ENCODE results near the gene CLIP1. TPM values are rescaled to one million over a fixed set of nuclear protein-coding genes. Genes with fewer than 3 reads are reported as not detected.

CLIP1 gene
- polyA plus RNA-seq, 3 donors: 6.7 to 50.9 (median 12.9) TPM

GRCh38 chr12:122407208-122407607, 15.3 kb downstream of the CLIP1 start:
- Histone ChIP-seq H4K20me1 (ENCODE audit: insufficient read depth, low read length) (peaks cover 80% of the 10 kb centered on the region), H3K9ac (ENCODE audit: insufficient read depth, low read length, poor library complexity, severe bottlenecking) (no peak overlapping the region), H3K4me3 (replicated peaks in 1 of 3; ENCODE audit: low read depth in 2 of 3, low read length in 3 of 3) (no peak overlapping the region), H3K27ac (ENCODE audit: low read depth in 1 of 2, low read length in 2 of 2) (no peak overlapping the region), H3K36me3 (replicated peaks in 1 of 2; ENCODE audit: control insufficient read depth in 1 of 2, insufficient read depth in 2 of 2, low read length in 2 of 2) (peaks cover 3 to 11% of the 10 kb centered on the region in 2 donors), H3K27me3 (ENCODE audit: control insufficient read depth in 2 of 2, insufficient read depth in 2 of 2, low read length in 2 of 2) (no peaks in the 10 kb centered on the region), H3K79me2 (ENCODE audit: insufficient read depth, low read length) (peaks cover 91% of the 10 kb centered on the region), H3K9me3 (replicated peaks in 1 of 2; ENCODE audit: control insufficient read depth in 1 of 2, insufficient read depth in 1 of 2, low read length in 2 of 2) (no peaks in the 10 kb centered on the region), H2AFZ (ENCODE audit: insufficient read depth, low read depth, low read length, poor library complexity, severe bottlenecking) (no peak overlapping the region), H3K4me2 (replicated peaks; ENCODE audit: extremely low read depth, low read length, poor library complexity, severe bottlenecking) (no peak overlapping the region), H3K4me1 (ENCODE audit: control insufficient read depth in 1 of 2, insufficient read depth in 2 of 2, low read length in 2 of 2) (no peaks in the 10 kb centered on the region)
- peaks cover 0 to 2% (median 0%) of the 10 kb centered on the region in 3 donors for H3K27me3 Mint-ChIP-seq (ENCODE audit: low read depth in 3 of 3)
- peak overlapping the region in 1 of 7 donors; percentile 57 for H3K27ac Mint-ChIP-seq
- H3K4me1 Mint-ChIP-seq: peaks cover 8% of the 10 kb centered on the region
- intact Hi-C loops (cut with micrococcal nuclease): no loop called here
- peaks cover 20 to 29% of the 10 kb centered on the region in 2 donors for H3K36me3 Mint-ChIP-seq
- TF ChIP-seq, protein P1, sequence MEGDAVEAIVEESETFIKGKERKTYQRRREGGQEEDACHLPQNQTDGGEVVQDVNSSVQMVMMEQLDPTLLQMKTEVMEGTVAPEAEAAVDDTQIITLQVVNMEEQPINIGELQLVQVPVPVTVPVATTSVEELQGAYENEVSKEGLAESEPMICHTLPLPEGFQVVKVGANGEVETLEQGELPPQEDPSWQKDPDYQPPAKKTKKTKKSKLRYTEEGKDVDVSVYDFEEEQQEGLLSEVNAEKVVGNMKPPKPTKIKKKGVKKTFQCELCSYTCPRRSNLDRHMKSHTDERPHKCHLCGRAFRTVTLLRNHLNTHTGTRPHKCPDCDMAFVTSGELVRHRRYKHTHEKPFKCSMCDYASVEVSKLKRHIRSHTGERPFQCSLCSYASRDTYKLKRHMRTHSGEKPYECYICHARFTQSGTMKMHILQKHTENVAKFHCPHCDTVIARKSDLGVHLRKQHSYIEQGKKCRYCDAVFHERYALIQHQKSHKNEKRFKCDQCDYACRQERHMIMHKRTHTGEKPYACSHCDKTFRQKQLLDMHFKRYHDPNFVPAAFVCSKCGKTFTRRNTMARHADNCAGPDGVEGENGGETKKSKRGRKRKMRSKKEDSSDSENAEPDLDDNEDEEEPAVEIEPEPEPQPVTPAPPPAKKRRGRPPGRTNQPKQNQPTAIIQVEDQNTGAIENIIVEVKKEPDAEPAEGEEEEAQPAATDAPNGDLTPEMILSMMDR (IDR thresholded peaks at IDR 0.05): no peak
- DNase-seq: no peak
- H3K4me3 Mint-ChIP-seq: no peak overlapping the region
- no CpG with 5 or more reads among the region's 3 CpGs for WGBS (ENCODE audit: insufficient coverage)
- H3K9me3 Mint-ChIP-seq: peaks cover 0 to 6% (median 0%) of the 10 kb centered on the region in 7 donors

- Histone ChIP-seq H3K9me3 (replicated peaks in 1 of 2; ENCODE audit: control insufficient read depth in 1 of 2, insufficient read depth in 1 of 2, low read length in 2 of 2) (no peaks in the 10 kb centered on the region), H2AFZ (ENCODE audit: insufficient read depth, low read depth, low read length, poor library complexity, severe bottlenecking) (no peak overlapping the region), H3K79me2 (ENCODE audit: insufficient read depth, low read length) (peaks cover 91% of the 10 kb centered on the region), H3K27me3 (ENCODE audit: control insufficient read depth in 2 of 2, insufficient read depth in 2 of 2, low read length in 2 of 2) (no peaks in the 10 kb centered on the region), H3K9ac (ENCODE audit: insufficient read depth, low read length, poor library complexity, severe bottlenecking) (no peak overlapping the region), H3K36me3 (replicated peaks in 1 of 2; ENCODE audit: control insufficient read depth in 1 of 2, insufficient read depth in 2 of 2, low read length in 2 of 2) (peaks cover 3 to 11% of the 10 kb centered on the region in 2 donors), H3K4me2 (replicated peaks; ENCODE audit: extremely low read depth, low read length, poor library complexity, severe bottlenecking) (no peak overlapping the region), H3K27ac (ENCODE audit: low read depth in 1 of 2, low read length in 2 of 2) (no peak overlapping the region), H3K4me1 (ENCODE audit: control insufficient read depth in 1 of 2, insufficient read depth in 2 of 2, low read length in 2 of 2) (no peaks in the 10 kb centered on the region), H4K20me1 (ENCODE audit: insufficient read depth, low read length) (peaks cover 83% of the 10 kb centered on the region), H3K4me3 (replicated peaks in 1 of 3; ENCODE audit: low read depth in 2 of 3, low read length in 3 of 3) (no peak overlapping the region)
- peaks cover 8% of the 10 kb centered on the region for H3K4me1 Mint-ChIP-seq
- H3K36me3 Mint-ChIP-seq: peaks cover 20 to 29% of the 10 kb centered on the region in 2 donors
- intact Hi-C loops (cut with micrococcal nuclease): no loop called here
- H3K4me3 Mint-ChIP-seq: no peak overlapping the region
- H3K27ac Mint-ChIP-seq: peak overlapping the region in 1 of 7 donors; percentile 57
- TF ChIP-seq, protein P1 (IDR thresholded peaks at IDR 0.05): no peak
- peaks cover 0 to 6% (median 0%) of the 10 kb centered on the region in 7 donors for H3K9me3 Mint-ChIP-seq
- peaks cover 0 to 2% (median 0%) of the 10 kb centered on the region in 3 donors for H3K27me3 Mint-ChIP-seq (ENCODE audit: low read depth in 3 of 3)
- DNase-seq: no peak
- WGBS (ENCODE audit: insufficient coverage): no CpG with 5 or more reads among the region's 3 CpGs
Observed at GRCh38 chr12:122406701-122407164, 15.7 kb downstream of the CLIP1 start.
